ENCODE results near the gene SNAPC4.

SNAPC4 gene

DNA sequence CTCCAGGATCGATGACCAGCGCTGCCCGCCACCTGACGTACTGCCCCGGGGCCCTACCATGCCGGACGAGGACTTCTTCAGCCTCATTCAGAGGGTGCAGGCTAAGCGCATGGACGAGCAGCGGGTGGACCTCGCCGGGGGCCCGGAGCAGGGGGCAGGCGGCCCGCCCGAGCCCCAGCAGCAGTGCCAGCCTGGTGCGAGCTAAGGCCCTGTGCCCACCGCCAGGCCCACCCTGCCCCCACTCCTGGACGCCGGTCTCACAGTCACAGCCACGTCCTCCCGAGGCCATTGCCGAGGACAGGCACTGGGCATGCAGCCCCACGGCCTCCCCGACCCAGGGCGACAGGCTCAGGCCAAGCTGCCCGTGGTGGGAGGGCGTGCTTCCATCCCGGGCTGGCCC is 42.0 kb downstream of the SNAPC4 start:
- TF ChIP-seq, protein P1, sequence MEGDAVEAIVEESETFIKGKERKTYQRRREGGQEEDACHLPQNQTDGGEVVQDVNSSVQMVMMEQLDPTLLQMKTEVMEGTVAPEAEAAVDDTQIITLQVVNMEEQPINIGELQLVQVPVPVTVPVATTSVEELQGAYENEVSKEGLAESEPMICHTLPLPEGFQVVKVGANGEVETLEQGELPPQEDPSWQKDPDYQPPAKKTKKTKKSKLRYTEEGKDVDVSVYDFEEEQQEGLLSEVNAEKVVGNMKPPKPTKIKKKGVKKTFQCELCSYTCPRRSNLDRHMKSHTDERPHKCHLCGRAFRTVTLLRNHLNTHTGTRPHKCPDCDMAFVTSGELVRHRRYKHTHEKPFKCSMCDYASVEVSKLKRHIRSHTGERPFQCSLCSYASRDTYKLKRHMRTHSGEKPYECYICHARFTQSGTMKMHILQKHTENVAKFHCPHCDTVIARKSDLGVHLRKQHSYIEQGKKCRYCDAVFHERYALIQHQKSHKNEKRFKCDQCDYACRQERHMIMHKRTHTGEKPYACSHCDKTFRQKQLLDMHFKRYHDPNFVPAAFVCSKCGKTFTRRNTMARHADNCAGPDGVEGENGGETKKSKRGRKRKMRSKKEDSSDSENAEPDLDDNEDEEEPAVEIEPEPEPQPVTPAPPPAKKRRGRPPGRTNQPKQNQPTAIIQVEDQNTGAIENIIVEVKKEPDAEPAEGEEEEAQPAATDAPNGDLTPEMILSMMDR (conservative IDR thresholded peaks at IDR 0.05; ENCODE audit: control insufficient read depth, insufficient read depth, low read depth, low read length): no peak
- DNase-seq (ENCODE audit: low read depth): no peak
- H3K4me3 ChIP-seq (ENCODE audit: control insufficient read depth, low read depth, low read length): no peak overlapping the region

DNA sequence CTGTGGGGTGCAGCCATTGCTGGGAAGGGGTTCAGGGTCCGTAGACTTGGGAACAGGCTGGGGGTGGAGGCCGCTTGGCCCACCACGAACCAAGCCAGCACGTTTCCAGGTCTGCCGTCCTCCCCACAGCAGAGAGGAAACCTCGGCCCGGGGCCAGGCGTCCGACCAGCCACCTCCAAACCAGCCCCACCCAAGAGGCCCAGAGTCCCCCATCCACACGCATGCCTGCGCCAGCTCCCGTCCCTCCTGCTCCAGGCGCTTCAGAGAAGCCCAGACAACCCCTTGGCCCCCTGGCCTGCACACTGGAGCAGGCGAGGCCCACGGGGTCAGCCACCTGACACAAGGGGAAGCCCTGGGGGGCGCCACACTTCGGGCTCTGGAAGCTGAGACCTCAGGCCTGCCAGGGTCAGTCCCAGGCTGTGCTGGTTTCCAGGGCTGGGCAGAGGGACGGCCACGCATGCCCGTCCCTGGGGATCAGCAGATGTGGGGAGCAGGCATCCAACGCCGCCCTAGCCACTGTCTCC is 42.7 kb downstream of the SNAPC4 start:
- TF ChIP-seq, protein P1 (conservative IDR thresholded peaks at IDR 0.05; ENCODE audit: control insufficient read depth, insufficient read depth, low read depth, low read length): no peak
- DNase-seq (ENCODE audit: low read depth): no peak
- H3K4me3 ChIP-seq (ENCODE audit: control insufficient read depth, low read depth, low read length): no peak overlapping the region

DNA sequence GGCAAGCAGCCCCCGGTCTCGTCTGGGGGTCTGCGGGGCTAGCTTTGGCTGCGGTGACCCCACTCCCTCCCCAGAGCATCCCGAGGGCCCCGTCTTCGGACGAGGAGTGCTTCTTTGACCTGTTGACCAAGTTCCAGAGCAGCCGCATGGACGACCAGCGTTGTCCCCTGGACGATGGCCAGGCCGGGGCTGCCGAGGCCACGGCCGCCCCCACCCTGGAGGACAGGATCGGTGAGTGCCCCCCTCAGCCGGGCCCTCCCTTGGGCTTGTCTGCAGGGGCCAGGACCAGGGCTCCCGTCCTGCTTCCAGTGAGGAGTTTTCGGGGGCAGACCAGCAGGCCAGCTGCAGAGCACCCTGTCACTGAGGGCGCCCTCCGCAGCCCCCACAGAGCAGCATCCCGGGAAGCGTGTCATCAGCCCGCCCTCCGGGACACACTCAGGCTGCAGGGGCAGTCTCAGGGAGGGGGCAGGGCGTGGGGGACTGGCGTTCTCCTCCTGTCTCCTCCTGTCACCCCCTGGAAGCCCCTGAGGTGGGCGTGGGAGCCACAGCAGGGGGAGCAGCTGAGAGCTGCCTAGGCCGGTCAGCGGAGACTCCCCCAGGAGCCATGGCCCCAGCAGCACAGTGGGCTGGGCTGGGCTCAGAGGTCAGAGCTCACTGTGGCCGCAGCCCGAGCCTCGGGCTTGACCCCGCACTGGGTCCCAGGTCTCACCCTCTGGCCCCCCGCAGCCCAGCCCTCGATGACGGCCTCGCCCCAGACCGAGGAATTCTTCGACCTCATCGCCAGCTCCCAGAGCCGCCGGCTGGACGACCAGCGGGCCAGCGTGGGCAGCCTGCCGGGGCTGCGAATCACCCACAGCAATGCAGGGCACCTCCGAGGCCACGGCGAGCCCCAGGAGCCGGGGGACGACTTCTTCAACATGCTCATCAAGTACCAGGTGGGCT is 44.1 kb downstream of the SNAPC4 start:
- DNase-seq (ENCODE audit: low read depth): no peak
- no peak overlapping the region for H3K4me3 ChIP-seq (ENCODE audit: control insufficient read depth, low read depth, low read length)
- TF ChIP-seq, protein P1 (conservative IDR thresholded peaks at IDR 0.05; ENCODE audit: control insufficient read depth, insufficient read depth, low read depth, low read length): no peak

DNA sequence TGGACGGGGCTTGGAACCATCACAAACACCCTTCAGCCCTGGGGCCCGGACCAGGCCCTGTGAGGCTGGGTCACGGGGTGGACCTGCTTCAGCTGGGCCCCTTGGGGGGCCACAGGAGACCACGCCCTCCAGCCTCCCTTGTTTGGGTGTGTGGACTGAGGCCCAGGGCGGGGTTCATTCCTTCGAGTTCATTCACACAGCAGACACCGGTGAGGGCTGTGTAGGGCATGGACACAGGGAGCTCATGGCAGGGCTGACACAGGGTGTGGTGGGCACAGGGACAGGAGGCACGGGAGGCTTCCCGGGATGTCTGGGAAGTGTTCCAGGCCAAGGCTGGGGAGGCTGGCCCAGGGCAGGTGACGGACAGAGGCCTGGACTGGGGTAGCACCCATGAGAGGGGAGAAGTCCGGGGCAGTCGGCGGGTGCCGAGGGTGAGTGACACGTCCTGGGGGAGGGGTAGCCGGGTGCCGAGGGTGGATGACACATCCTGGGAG is 45.3 kb downstream of the SNAPC4 start:
- no peak for DNase-seq (ENCODE audit: low read depth)
- TF ChIP-seq, protein P1 (conservative IDR thresholded peaks at IDR 0.05; ENCODE audit: control insufficient read depth, insufficient read depth, low read depth, low read length): no peak
- no peak overlapping the region for H3K4me3 ChIP-seq (ENCODE audit: control insufficient read depth, low read depth, low read length)

DNA sequence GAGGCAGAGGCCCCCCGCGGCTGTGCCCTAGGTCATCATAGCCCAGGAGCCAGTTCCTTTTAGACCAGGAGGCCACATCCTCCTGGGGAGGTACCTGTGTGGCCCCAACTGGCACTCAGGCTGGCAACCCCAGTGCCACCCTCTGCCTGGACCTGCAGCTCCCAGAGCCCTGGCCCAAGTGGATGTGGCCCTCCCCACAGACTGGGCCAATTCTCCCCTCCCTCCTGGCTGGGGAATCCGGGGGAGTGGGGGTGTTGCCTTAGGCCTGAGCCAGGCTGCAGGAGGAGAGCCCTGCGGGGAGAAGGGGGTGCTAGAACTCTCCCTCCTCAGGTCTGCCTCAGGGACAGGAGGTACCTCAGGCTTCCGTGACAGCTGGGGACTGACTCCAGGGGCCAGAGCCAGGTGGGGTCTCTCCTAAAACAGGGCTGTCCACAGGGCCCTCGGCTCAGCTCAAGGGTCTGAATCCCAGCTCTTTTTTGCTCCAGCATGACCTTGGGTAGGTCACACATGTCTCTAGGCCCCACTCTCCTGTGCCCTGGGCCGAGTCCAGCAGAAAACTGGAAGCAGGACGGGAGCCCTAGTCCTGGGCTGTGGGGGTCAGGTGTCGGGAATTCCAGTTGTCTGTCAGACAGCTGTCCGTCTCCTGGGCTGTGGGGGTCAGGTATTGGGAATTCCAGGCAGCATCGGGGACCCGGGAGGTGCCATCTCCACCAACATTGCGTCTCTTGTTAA is 46.0 kb downstream of the SNAPC4 start:
- DNase-seq (ENCODE audit: low read depth): no peak
- H3K4me3 ChIP-seq (ENCODE audit: control insufficient read depth, low read depth, low read length): no peak overlapping the region
- TF ChIP-seq, protein P1 (conservative IDR thresholded peaks at IDR 0.05; ENCODE audit: control insufficient read depth, insufficient read depth, low read depth, low read length): no peak

DNA sequence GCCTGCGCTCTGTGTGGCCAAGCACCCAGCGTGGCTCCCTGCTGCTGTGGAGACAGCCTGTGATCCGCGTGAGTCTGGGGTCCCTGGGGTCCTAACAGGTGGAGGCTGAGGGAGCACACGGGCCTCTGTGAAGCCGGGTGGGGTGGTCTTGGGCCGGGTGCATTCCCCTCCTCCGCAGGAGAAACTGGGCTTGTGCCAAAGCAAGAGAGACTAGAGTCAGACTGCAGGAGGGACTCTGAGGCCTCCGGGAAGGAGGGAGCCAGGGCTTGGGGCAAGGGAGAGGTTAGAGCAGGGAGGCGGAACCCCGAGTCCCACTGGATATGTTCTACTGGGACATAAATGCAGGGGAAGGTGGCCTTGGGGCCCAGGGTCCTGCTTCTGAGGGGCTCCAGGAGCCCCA is 46.9 kb downstream of the SNAPC4 start:
- H3K4me3 ChIP-seq (ENCODE audit: control insufficient read depth, low read depth, low read length): no peak overlapping the region
- TF ChIP-seq, protein P1 (conservative IDR thresholded peaks at IDR 0.05; ENCODE audit: control insufficient read depth, insufficient read depth, low read depth, low read length): no peak
- DNase-seq (ENCODE audit: low read depth): no peak

All from fibroblast of mammary gland (primary cell).